Stimulated activated CD4-positive, alpha-beta T cell treated with anti-CD3 and anti-CD28 coated beads, Interleukin-15, amount 100 ng/mL, for 24 hours (primary cell): ENCODE data around the gene CDC42EP4.
A peak's percentile ranks its signal among the peaks of the same experiment; 100 is the strongest.
"Not testable (repeated sequence)": the region's sequence is repeated elsewhere in the genome, so short reads cannot be mapped to it uniquely, and the experiment has no call there.

Experiments used
- DNase-seq: peaks from one replicate; pipeline ENCODE4 v3.0.0-alpha.2; 2020

The CDC42EP4 gene

DNA sequence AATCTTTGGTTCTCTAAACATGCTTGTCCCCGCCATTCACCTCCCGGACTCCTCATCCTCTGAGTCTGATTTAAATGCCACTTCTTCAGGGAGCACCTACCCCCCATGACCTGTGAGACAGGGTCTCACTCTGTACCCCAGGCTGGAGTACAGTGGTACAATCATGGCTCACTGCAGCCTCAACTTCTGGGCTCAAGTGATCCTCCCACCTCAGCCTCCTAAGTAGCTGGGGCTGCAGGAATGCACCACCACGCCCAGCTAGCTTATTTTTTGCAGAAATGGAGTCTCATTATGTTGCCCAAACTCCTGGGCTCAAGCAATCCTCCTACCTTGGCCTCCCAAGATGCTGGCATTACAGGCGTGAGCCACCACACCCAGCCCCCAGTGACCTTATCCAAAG, 37.3 kb downstream of the CDC42EP4 start:
- no peak for DNase-seq

- DNase-seq, result no peak
These were observed 38.9 kb downstream of the CDC42EP4 start for GRCh38 chr17:73272906-73273218.

- no peak for DNase-seq
These were observed 40.7 kb downstream of the CDC42EP4 start for GRCh38 chr17:73271072-73271471.

GRCh38 chr17:73269791-73270190, 42.0 kb downstream of the CDC42EP4 start:
- DNase-seq, result no peak

DNA sequence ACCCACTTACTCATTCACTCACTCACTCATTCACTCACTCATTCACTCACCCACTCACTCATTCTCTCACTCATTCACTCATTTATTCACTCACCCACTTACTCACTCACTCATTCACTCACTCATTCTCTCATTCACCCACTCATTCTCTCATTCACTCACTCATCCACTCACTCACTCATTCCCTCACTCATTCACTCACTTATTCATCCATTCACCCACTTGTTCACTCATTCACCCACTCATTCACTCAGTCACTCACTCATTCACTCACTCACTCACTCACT, 42.5 kb downstream of the CDC42EP4 start:
- DNase-seq, result no peak

GRCh38 chr17:73268582-73269328, 43.0 kb downstream of the CDC42EP4 start:
- no peak for DNase-seq

- no peak for DNase-seq
These were observed 43.9 kb downstream of the CDC42EP4 start for GRCh38 chr17:73267648-73268537.

DNA sequence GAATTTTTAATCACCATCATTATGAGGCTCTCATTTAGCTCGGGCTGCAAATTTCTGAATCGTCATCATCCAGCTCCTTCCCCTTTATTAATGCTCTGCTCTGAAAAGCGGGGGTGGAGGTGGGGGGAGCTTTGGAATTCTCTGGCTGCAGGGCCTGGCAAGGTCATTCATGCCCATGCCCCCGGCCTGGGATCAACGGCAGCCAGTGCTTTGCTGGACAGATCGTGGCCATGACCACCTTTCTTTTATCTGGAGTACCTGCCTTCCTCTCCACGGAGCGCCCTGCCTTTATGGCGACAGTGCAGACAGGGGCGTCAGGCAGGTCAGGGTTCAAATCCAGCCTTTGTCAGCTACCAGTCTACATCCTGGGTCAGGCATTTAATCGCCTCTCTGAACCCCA, 45.0 kb downstream of the CDC42EP4 start:
- DNase-seq, result no peak

DNA sequence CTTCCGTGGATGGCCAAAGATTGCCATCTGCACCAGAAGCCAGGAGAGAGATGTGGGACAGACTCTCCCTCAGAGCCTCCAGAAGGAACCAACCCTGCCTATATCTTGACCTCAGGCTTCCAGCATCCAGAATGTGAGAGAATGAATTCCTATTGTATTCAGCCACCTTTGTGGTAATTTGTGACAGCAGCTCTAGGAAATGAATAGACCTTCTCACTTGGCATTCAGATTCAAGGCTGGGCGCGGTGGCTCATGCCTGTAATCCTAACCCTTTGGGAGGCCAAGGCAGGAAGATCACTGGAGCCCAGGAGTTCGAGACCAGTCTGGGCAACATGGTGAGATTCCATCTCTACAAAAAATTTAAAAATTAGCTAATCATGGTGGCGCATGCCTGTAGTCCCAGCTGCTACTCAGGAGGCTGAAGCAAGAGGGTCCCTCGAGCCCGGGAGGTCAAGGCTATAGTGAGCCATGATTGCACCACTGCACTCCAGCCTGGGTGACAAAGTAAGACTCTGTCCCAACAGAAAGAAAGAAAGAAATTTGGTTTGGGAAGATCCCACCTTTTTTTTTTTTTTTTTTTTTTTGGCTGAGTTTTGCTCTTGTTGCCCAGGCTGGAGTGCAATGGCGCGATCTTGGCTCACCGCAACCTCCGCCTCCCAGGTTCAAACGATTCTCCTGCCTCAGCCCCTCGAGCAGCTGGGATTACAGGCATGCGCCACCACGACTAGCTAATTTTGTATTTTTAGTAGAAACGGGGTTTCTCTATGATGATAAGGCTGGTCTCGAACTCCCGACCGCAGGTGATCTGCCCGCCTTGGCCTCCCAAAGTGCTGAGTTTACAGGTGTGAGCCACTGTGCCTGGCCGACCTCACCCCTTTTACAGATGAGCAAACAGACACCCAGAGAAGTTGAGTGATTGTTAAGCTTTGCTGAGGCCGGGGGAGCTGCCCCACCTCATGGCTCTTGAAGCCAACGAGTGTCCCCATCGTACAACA, 45.9 kb downstream of the CDC42EP4 start:
- DNase-seq, result no peak

- not testable (repeated sequence) for DNase-seq
These were observed 47.4 kb downstream of the CDC42EP4 start for GRCh38 chr17:73264448-73264847.

- no peak for DNase-seq
These were observed 48.8 kb downstream of the CDC42EP4 start for GRCh38 chr17:73262676-73263642.

DNA sequence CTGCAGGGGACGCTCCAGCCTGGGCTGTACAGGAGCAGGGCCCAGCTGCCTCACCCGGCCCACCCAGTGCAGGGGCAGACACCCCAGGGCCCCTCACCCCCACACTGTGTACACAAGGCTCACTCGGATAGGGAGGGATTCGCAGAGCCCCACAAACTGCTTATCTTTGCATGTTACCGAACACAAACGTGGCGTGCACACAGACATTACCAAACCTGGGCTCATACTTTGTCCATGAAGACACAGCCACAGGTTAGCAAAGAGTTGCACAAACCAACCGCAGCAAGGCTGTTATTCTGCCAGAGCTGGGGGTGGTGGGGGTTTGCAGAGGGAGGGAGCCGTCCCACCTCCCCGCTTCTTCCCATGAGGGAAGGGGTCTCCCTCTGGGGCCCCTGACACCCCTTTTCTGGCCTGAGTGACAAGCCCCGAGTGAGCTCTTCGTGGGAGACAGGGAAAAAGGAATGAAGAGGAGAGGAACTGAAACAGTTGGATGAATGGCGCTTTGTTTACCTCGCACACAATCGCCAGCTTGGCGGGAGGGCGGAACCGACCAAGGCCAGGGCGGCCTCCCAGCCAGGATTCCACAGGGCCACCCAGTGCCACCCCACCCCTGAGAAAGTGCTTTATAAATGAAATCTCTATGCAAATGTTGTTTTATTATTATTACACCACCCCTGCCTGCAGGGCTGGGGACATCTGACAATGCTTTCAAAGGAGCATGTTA, 49.7 kb downstream of the CDC42EP4 start:
- DNase-seq, result no peak

DNA sequence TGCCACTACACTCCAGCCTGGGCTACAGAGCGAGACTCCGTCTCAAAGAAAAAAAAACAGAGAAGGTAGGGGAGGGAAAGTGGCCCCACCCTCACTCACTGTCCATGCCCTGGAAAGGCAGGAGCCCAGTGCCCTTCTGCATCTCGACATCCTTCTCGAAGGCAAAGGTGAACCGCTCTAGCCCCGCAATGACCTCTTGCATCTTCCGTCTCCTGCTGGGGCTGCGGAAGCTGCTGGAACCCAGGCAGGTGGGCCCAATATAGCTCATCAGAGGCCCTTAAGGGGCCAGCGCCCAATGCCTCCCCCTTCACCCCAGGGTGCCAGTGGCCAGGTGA, 50.2 kb downstream of the CDC42EP4 start, which contains the start of gene CPSF4L:
CPSF4L (minus strand) TSS at position 264 of the 335 bp plus-strand sequence; CDS start at position 202, 62 bp downstream.
- DNase-seq, result no peak

- DNase-seq, result no peak
These were observed 54.3 kb downstream of the CDC42EP4 start for GRCh38 chr17:73257516-73257915.

GRCh38 chr17:73256220-73256619, 55.6 kb downstream of the CDC42EP4 start:
- DNase-seq, result no peak

DNA sequence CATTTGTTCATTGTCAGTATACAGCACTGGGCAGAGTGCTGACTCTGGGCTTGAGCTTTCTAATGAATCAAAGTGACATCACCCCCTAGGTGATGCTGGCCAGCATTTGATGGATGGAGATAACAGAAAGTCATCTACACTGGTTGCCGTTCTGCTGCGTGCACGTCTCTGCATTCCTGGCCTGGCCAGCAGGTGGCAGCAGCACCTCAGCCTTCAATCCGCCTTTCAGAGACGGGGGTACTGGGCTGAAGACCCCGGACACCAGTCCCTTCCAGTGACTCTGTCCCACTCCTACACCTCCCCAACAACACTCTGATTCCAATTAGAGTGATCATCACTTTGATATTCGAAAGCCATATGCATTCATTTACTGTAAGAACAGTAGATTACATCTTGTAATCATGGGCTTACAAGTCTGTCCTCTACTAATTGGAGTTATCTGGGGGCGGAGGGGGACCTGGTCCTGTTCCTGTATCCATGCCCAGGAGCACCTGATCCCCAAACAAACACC, 56.1 kb downstream of the CDC42EP4 start:
- DNase-seq, result peak; percentile 60

- DNase-seq, result no peak
These were observed 59.9 kb downstream of the CDC42EP4 start for GRCh38 chr17:73251871-73252270.

GRCh38 chr17:73250851-73251640, 60.8 kb downstream of the CDC42EP4 start:
- DNase-seq, result no peak

GRCh38 chr17:73249700-73250099, 62.1 kb downstream of the CDC42EP4 start:
- no peak for DNase-seq

DNA sequence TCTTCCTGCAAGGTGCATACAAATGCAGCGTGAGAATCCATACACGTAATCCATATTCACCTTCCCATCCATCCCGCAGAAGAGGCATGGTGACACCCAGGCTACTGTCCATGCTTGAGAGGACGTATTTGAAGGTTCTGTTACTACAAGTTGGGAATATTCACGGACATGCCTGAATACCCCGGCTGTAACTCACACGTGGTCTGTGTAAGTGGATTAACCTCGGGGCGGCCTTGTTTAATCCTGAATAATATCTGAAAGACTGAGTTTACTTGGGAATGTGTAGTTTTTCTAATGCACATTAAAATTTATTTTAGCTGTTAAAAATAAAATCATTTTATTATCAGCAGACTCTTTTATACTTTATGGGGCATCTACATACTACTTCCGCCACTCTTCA, 63.3 kb downstream of the CDC42EP4 start:
- no peak for DNase-seq
